SK-N-DZ (cell line): ENCODE data around the gene PKN1. TPM values are rescaled to one million over a fixed set of nuclear protein-coding genes. Genes with fewer than 3 reads are reported as not detected.
"Not testable (repeated sequence)": the region's sequence is repeated elsewhere in the genome, so short reads cannot be mapped to it uniquely, and the experiment has no call there.

Source experiments
- DNase-seq: peaks from one replicate; pipeline ENCODE4 v3.0.0-alpha.2; 2015; ENCODE audit warnings: low spot score
- polyA plus RNA-seq, 2 experiments: library from polyadenylated mRNA; depleted of rRNA; stranded (reverse); fragments of >200 nt; gene quantifications; 2 replicates each; pipeline ENCODE4 v1.2.3, GENCODE V29; 2014

Gene PKN1
- polyA plus RNA-seq (2014; cell fraction: cytosol; rRNA removed), result 54.2 and 66.3 TPM in 2 replicates
- 72.5 and 88.8 TPM in 2 replicates for polyA plus RNA-seq (2014; cell fraction: nucleus; rRNA removed)

GRCh38 chr19:14432791-14433553 is at the start of gene PKN1:
Gene PKN1, plus strand, starts transcription at chr19:14433306. Its CDS starts 216 bp downstream, at chr19:14433522.
- peak; percentile 43 for DNase-seq

- no peak for DNase-seq
Measured at GRCh38 chr19:14383661-14384555, 49.2 kb upstream of the PKN1 start.

- DNase-seq, result no peak
Measured at GRCh38 chr19:14385492-14385891, 47.6 kb upstream of the PKN1 start.

GRCh38 chr19:14390548-14390947 is 42.6 kb upstream of the PKN1 start:
- DNase-seq, result no peak

GRCh38 chr19:14391156-14391821 is 41.8 kb upstream of the PKN1 start:
- DNase-seq, result no peak

GRCh38 chr19:14393329-14393728 is 39.8 kb upstream of the PKN1 start:
- no peak for DNase-seq

- DNase-seq, result no peak
Measured at GRCh38 chr19:14394167-14394566, 38.9 kb upstream of the PKN1 start.

GRCh38 chr19:14395262-14395661 is 37.8 kb upstream of the PKN1 start:
- no peak for DNase-seq

GRCh38 chr19:14395710-14396336 is 37.3 kb upstream of the PKN1 start:
- no peak for DNase-seq

- not testable (repeated sequence) for DNase-seq
Measured at GRCh38 chr19:14396730-14397129, 36.4 kb upstream of the PKN1 start.

GRCh38 chr19:14397168-14397567 is 35.9 kb upstream of the PKN1 start:
- DNase-seq, result not testable (repeated sequence)

- no peak for DNase-seq
Measured at GRCh38 chr19:14400951-14401431, 32.1 kb upstream of the PKN1 start.

- DNase-seq, result no peak
Measured at GRCh38 chr19:14401468-14402195, 31.5 kb upstream of the PKN1 start.

- DNase-seq, result no peak
Measured at GRCh38 chr19:14402332-14403144, 30.6 kb upstream of the PKN1 start.

- not testable (repeated sequence) for DNase-seq
Measured at GRCh38 chr19:14403145-14403930, 29.8 kb upstream of the PKN1 start.

- DNase-seq, result no peak
Measured at GRCh38 chr19:14404312-14404711, 28.8 kb upstream of the PKN1 start.

- no peak for DNase-seq
Measured at GRCh38 chr19:14405380-14405757, 27.7 kb upstream of the PKN1 start.

- DNase-seq, result peak; percentile 73
Measured at GRCh38 chr19:14405758-14406644, 27.1 kb upstream of the PKN1 start.
